Right lung (tissue), 5 donors: Measurements from ENCODE around the gene ATP5F1D. TPM values are rescaled to one million over a fixed set of nuclear protein-coding genes. Genes with fewer than 3 reads are reported as not detected.

Experiments
- DNase-seq, 2 donors: peaks; one replicate each; pipeline ENCODE4 v3.0.0-alpha.2; 2013
- polyA plus RNA-seq, 5 donors: library from polyadenylated mRNA; unstranded; fragments of 120-200 nt; gene quantifications; one replicate each; pipeline versions ENCODE4 v1.2.1 to v1.2.3, GENCODE V29; 2013; ENCODE audit warnings: inconsistent platforms in 1 of 5, low replicate concordance in 1 of 5; ENCODE audit not compliant: insufficient read length in 5 of 5, insufficient read depth in 1 of 5

ATP5F1D gene
- polyA plus RNA-seq, 5 donors: 47.3 to 131 (median 76.0) TPM

GRCh38 chr19:1289686-1290025, 48.1 kb downstream of the ATP5F1D start:
- DNase-seq: no peak

DNA sequence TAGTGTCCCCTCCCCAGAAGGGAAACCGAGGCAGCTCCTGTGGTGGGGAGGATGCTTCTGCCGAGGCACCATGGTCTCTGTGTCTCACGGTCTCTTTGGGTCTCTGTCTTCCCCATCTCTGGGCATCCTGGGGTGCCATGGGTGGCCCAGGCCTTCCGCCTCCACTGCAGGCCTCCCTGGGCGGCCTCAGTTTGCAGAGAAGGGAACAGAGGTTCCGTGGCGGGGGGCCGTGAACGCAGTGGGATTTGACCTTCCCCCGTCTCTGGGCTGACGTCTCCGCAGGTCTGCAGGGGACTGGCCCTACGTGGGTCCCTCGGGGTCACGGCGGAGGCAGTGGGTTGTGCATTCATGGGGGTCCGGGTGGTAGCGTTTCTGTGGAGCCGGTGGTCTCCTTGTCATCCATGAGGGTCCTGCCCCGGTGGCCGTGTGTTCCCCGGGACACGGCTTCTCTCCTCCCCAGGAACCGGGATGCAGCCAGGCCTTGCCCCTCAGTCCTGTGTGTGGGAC, 48.7 kb downstream of the ATP5F1D start:
- DNase-seq: no peak

DNA sequence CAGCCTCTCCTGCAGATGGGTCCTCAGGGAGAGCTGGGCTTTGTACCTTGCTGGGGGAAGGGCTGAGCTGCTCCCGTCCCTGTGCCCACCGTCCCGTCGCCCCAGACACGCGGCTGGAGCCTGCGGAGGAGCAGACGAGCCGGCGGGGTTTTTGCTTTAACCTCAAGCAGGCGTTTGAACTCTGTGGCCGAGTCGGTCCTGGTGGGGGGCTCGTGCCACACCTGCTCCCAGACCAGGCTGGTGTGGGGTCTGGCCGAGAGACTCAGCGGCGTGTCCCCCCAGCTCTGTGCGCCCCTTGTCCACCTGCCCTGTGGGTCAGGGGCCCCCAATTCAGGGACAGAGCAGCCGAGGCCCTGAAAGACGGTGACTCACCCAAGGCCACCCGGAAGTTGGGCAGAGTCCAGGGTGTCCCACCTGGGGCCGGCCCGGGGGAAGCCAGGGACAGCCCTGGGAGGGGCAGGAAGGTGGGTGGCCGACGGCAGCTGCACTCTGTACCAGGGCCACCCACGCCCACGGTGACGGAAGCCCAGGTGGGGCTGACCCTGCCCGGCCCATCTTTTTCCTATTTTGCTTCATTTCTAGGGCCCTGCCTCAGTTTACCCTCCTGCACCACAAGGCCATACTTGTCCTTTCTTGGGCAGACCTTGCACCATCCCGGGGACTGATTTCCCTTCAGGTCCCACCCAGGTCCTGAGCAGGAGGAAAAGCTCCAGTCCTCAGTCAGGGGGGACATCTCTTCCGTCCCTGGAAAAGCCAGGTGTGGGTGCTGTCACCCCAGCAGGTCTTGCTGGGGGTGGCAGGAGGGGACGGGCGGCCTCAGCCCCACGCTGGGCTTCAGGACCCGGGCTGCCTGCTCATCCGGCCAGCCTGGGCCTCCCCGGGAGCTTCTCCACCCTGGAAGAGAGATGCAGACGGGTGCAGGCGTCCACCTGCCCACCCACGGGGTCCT, 49.4 kb downstream of the ATP5F1D start:
- no peak for DNase-seq

DNA sequence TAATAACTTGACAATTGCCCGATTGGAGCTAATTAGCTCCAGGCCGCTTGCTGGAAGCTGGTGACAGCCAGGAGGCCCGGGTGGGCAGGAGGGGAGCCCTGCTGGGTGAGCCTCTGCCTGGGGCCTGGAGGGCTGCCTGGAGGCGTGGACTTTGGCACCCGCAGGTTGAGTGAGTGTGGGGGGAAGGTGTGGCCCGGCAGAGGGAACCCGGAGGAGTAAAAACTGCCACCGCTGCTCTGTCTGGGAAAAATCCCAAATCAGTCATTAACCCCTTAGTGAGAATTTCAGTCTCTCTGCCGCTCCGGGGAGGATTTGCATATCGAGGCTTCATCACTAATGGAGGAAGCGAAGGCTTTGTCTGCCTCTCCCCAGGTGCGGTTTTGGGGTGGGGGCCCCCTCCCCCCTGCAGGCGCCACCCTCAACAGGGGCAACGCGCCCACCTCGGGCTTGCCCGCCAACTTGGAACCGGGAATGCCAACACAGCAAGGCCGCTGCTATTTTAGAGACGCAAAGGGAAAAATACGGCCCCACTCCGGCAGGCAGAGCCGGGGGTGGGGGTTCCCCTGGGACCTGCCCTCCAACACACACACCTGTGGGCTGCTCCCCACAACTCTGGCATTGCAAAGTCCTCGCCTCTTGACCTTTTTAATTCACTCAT, 50.3 kb downstream of the ATP5F1D start:
- DNase-seq: no peak

GRCh38 chr19:1292419-1293151, 51.0 kb downstream of the ATP5F1D start:
- no peak for DNase-seq

DNA sequence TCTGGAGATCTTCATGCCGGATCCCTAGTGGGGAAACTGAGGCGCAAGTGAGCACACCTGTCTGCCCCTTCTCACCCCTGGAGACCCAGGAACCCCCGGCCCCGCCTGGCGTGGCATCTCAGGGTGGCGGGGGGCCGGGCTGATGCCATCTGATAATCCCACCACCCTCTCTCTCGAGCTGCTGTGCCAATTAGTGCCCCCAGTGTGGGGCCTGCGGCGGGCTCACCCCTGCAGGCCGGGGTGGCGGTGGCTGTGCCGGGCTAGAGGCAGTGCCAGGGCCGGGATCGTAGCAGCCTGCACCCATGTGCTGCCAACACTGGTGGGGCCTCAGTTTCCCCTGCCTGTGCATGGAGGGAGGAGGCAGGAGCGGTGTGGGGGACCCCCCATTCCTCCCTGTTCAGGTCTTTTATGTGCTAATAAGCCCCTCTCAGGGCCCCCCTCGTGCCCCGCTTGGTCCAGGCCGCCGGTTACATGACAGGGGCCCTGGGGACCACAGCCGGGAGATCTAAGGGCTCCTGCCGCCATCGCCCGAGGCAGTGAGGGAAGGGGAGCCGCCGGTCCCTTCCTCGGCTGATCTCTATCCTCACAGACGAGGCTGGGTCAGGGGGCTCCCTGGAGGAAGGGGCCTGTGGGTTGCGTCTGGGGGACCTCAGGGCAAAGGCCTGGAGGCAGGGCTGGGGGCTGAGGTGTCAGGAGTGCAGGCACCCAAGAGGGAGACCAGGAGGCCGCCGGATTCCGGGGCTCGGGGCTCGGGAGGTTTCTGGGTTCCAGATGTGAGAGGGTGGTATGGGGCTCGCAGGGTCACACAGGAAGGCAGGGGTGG, 52.4 kb downstream of the ATP5F1D start:
- no peak for DNase-seq

Other genes starting within 250 kb of the ATP5F1D start
- 1 to 10 TPM in 2 of 5 donors, under 1 TPM in 3; 0.31 to 1.6 (median 0.69) TPM for gene GRIN3B, start 241.3 kb upstream of the ATP5F1D start, polyA plus RNA-seq
- gene TMEM259, start 220.6 kb upstream of the ATP5F1D start, polyA plus RNA-seq: 100 to 1,000 TPM in 2 of 5 donors, 10 to 100 TPM in 3; 70.9 to 132 (median 98.4) TPM
- not detected for gene RNU6-2, start 220.2 kb upstream of the ATP5F1D start, polyA plus RNA-seq
- 100 to 1,000 TPM; 128 to 196 (median 157) TPM for gene CNN2, start 215.1 kb upstream of the ATP5F1D start, polyA plus RNA-seq
- 1 to 10 TPM; 2.8 to 6.1 (median 4.7) TPM for gene ABCA7, start 201.6 kb upstream of the ATP5F1D start, polyA plus RNA-seq
- gene ARHGAP45, start 174.6 kb upstream of the ATP5F1D start, polyA plus RNA-seq: 10 to 100 TPM in 3 of 5 donors, 1 to 10 TPM in 2; 7.8 to 15.8 (median 10.2) TPM
- gene POLR2E, start 146.4 kb upstream of the ATP5F1D start, polyA plus RNA-seq: 100 to 1,000 TPM; 107 to 191 (median 115) TPM
- 100 to 1,000 TPM; 141 to 288 (median 176) TPM for gene GPX4, start 137.8 kb upstream of the ATP5F1D start, polyA plus RNA-seq
- 10 to 100 TPM; 16.7 to 26.3 (median 17.9) TPM for gene SBNO2, start 67.5 kb upstream of the ATP5F1D start, polyA plus RNA-seq
- 10 to 100 TPM; 40.7 to 59.5 (median 46.3) TPM for gene STK11, start 36.0 kb upstream of the ATP5F1D start, polyA plus RNA-seq
- gene CBARP, start 3.7 kb upstream of the ATP5F1D start, polyA plus RNA-seq: 1 to 10 TPM in 4 of 5 donors, under 1 TPM in 1; 0.97 to 2.5 (median 1.5) TPM
- 10 to 100 TPM; 29.5 to 67.9 (median 40.8) TPM for gene MIDN, start 6.8 kb downstream of the ATP5F1D start, polyA plus RNA-seq
- 1,000 to 10,000 TPM in 1 of 5 donors, 100 to 1,000 TPM in 4; 774 to 1,053 (median 920) TPM for gene CIRBP, start 27.6 kb downstream of the ATP5F1D start, polyA plus RNA-seq
- 10 to 100 TPM in 4 of 5 donors, 1 to 10 TPM in 1; 8.9 to 32.2 (median 17.2) TPM for gene FAM174C, start 33.8 kb downstream of the ATP5F1D start, polyA plus RNA-seq
- 1 to 10 TPM in 2 of 5 donors, under 1 TPM in 3; 0.66 to 2.1 (median 0.84) TPM for gene EFNA2, start 44.1 kb downstream of the ATP5F1D start, polyA plus RNA-seq
- gene NDUFS7, start 142.2 kb downstream of the ATP5F1D start, polyA plus RNA-seq: 10 to 100 TPM; 29.8 to 76.5 (median 37.8) TPM
- gene GAMT, start 159.8 kb downstream of the ATP5F1D start, polyA plus RNA-seq: 10 to 100 TPM; 18.6 to 42.1 (median 22.2) TPM
- 100 to 1,000 TPM in 1 of 5 donors, 10 to 100 TPM in 4; 86.4 to 104 (median 87.9) TPM for gene DAZAP1, start 165.8 kb downstream of the ATP5F1D start, polyA plus RNA-seq
- 1,000 to 10,000 TPM in 1 of 5 donors, 100 to 1,000 TPM in 4; 535 to 1,164 (median 663) TPM for gene RPS15, start 196.6 kb downstream of the ATP5F1D start, polyA plus RNA-seq
- gene APC2, start 208.4 kb downstream of the ATP5F1D start, polyA plus RNA-seq: 1 to 10 TPM in 2 of 5 donors, under 1 TPM in 3; 0.57 to 1.2 (median 0.71) TPM
- gene C19orf25, start 237.5 kb downstream of the ATP5F1D start, polyA plus RNA-seq: 10 to 100 TPM; 17.4 to 34.7 (median 20.9) TPM
- 1 to 10 TPM; 2.7 to 6.0 (median 3.7) TPM for gene PCSK4, start 248.6 kb downstream of the ATP5F1D start, polyA plus RNA-seq
- gene REEP6, start 249.4 kb downstream of the ATP5F1D start, polyA plus RNA-seq: 1 to 10 TPM; 2.4 to 6.7 (median 3.9) TPM